Stomach smooth muscle (tissue), 2 donors: ENCODE results near the gene PGM2L1.

Source experiments
- H3K27ac ChIP-seq: one replicate; pipeline ENCODE4 v1.7.0; 2013; ENCODE audit warnings: mild to moderate bottlenecking, low read length, inconsistent platforms
- H3K27me3 ChIP-seq, 2 donors: one replicate each; pipeline ENCODE4 v1.7.0; 2013; ENCODE audit warnings: low read length in 2 of 2; ENCODE audit not compliant: insufficient read depth in 2 of 2, control insufficient read depth in 1 of 2
- H3K36me3 ChIP-seq, 2 donors: one replicate each; pipeline ENCODE4 v1.7.0; 2013; ENCODE audit warnings: low read length in 2 of 2; ENCODE audit not compliant: control insufficient read depth in 2 of 2, insufficient read depth in 2 of 2
- H3K4me1 ChIP-seq: one replicate; pipeline ENCODE4 v1.7.0; 2013; ENCODE audit warnings: low read length; ENCODE audit not compliant: control insufficient read depth, insufficient read depth
- H3K4me3 ChIP-seq, 2 donors: one replicate each; pipeline ENCODE4 v1.7.0; 2013; ENCODE audit warnings: low read length in 2 of 2
- H3K9ac ChIP-seq, 2 donors: one replicate each; pipeline ENCODE4 v1.7.0; 2013; ENCODE audit warnings: low read length in 2 of 2, mild to moderate bottlenecking in 1 of 2
- H3K9me3 ChIP-seq, 2 donors: one replicate each; pipeline ENCODE4 v1.7.0; 2013; ENCODE audit warnings: low read length in 2 of 2; ENCODE audit not compliant: control insufficient read depth in 2 of 2
- donor health status: healthy.
- donor health status: Pancreatic carcinoma.

The PGM2L1 gene

DNA sequence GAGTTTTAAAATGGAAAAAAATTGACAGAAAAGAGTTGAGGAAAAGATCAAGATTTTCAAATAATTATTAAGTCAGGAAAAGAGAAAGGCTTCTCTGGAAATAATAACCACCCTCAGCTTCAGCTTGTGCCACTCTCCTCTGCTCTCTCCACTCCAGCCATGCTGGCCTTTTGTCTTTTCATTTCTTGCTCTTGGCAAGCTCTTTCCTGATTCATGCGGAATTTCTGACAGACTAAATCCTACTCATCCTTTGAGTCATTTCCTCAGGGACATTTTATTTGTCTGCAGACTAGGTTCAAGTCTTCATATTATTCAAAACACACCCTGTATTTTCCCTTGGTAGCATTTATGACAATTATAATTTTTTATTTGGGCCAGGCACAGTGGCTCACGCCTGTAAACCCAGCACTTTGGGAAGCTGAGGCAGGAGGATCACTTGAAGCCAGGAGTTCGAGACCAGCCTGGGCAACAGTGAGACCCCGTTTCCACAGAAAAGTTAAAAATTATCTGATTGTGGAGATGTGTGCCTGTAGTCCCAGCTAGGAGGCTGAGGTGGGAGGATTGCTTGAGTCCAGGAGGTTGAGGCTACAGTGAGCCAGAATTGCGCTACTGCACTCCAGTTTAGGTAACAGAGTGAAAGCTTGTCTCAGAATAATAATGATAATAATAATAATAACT is 79.0 kb downstream of the PGM2L1 start:
- Histone ChIP-seq H3K4me1 (peaks cover 16% of the 10 kb centered on the region), H3K4me3 (no peak overlapping the region), H3K9ac (no peak overlapping the region), H3K36me3 (no peaks in the 10 kb centered on the region), H3K9me3 (no peaks in the 10 kb centered on the region), H3K27ac (no peak overlapping the region), H3K27me3 (no peaks in the 10 kb centered on the region)

DNA sequence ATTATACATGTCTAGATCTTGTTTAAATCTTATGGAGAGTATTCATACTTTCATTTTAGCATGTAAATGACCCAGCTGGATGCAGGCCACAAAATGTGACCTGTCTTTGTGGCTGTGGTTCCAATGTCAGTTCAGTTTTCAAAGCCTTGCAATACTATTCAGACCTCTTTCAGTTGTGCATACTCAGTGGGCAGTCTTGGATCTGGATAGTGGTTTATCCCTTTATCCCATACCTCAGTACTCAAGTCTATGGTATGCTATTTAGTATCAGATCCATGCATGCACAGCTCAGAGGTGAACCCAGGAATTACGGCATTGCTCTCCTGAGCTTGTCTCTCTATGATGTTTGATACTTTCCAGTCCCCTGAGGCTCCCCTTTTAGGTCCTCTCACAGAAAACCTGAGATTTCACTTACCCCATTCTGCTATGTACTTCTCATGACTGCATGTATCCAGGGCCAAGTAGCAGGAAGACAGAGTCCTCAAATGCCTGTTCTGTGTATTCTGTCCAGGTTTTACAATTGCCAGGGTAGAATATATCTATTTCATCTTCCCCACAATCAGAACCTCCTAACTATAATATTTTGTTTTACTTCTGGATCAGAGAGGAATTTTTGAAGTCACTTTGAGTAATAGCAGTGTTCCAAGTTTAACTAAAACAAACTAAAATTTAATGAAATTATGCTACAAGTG is 79.8 kb downstream of the PGM2L1 start:
- Histone ChIP-seq H3K27me3 (no peaks in the 10 kb centered on the region), H3K36me3 (no peaks in the 10 kb centered on the region), H3K9me3 (no peaks in the 10 kb centered on the region), H3K9ac (no peak overlapping the region), H3K4me3 (no peak overlapping the region), H3K4me1 (peaks cover 16% of the 10 kb centered on the region), H3K27ac (no peak overlapping the region)

- no peak overlapping the region for H3K27ac ChIP-seq
- no peak overlapping the region for H3K4me3 ChIP-seq
- no peaks in the 10 kb centered on the region for H3K36me3 ChIP-seq
- peaks cover 0 to 1% of the 10 kb centered on the region in 2 donors for H3K27me3 ChIP-seq
- H3K9me3 ChIP-seq: no peaks in the 10 kb centered on the region
- H3K9ac ChIP-seq: no peak overlapping the region
- H3K4me1 ChIP-seq: peaks cover 8% of the 10 kb centered on the region
Measured at GRCh38 chr11:74316772-74317505, 81.3 kb downstream of the PGM2L1 start.

DNA sequence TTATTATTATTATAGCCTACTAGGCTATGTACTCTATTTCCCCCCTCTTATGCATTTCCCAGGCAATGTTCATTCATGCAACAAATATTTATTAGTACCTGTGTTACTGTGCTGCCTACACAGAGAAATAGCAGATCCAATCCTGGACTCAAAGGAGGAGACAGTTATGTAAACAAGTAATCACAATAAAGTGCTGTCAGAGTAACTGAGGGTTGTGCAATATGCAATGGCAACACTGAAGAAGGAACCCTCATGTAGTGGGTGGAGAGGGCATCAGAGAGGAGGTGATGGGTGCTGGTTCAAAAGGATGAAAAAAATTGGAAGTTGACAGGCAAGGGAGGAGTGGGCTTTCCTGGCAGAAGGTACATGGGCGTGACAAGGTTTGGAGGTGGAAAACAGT is 85.9 kb downstream of the PGM2L1 start:
- H3K9ac ChIP-seq: no peak overlapping the region
- no peak overlapping the region for H3K4me3 ChIP-seq
- peaks cover 10 to 21% of the 10 kb centered on the region in 2 donors for H3K27me3 ChIP-seq
- no peaks in the 10 kb centered on the region for H3K36me3 ChIP-seq
- no peaks in the 10 kb centered on the region for H3K9me3 ChIP-seq
- no peak overlapping the region for H3K27ac ChIP-seq
- H3K4me1 ChIP-seq: peaks cover 10% of the 10 kb centered on the region

GRCh38 chr11:74311352-74311926 is 86.8 kb downstream of the PGM2L1 start, which contains the start of gene P4HA3:
P4HA3 (minus strand) TSS chr11:74311640; CDS start chr11:74311611, 29 bp downstream.
- no peaks in the 10 kb centered on the region for H3K36me3 ChIP-seq
- peaks cover 10% of the 10 kb centered on the region for H3K4me1 ChIP-seq
- no peaks in the 10 kb centered on the region for H3K9me3 ChIP-seq
- H3K27ac ChIP-seq: no peak within 1 kb of the TSS
- H3K27me3 ChIP-seq: peaks cover 13 to 24% of the 10 kb centered on the region in 2 donors
- H3K9ac ChIP-seq: no peak within 1 kb of the TSS
- peak within 1 kb of the TSS; percentile 54 to 65 for H3K4me3 ChIP-seq

DNA sequence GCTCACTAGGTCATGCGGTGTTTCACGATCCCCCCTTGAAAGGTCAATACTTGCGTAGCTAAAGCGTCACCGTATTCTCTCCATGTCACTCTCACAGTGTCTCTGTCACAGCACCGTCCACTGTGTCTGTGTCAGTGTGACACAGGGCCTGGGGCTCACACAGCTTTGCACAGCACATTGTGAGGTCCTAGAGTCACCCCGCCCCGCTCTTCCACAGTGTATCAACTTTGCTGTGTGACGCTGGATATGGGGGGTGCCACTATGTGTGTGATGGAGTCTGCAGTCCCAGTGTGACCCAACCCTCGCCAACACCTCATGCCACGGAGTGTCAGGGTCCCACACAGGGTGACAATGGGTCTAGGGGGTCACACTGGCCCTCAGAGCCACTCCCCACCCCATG is 87.4 kb downstream of the PGM2L1 start:
- peaks cover 13 to 24% of the 10 kb centered on the region in 2 donors for H3K27me3 ChIP-seq
- peaks cover 10% of the 10 kb centered on the region for H3K4me1 ChIP-seq
- peak overlapping the region; percentile 54 to 65 for H3K4me3 ChIP-seq
- H3K9me3 ChIP-seq: no peaks in the 10 kb centered on the region
- no peak overlapping the region for H3K27ac ChIP-seq
- no peaks in the 10 kb centered on the region for H3K36me3 ChIP-seq
- H3K9ac ChIP-seq: no peak overlapping the region

DNA sequence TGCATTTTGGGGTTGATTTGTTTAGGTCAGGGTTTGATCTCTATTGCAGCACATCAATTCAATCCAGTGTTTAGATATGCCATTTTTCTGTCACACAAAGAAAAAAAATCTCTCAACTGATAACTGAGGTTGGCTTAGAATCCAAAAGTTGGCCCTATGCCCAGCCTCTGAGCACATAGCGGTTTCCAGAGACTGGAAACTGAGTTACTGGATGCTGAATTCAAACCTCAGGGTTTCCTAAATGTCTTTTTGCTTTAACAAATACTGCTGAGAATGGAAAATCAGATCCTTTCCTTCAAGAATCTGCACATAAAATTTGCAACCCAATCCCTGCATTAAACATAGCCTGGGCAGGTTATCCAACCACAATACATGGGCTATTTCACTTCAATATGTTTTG is 90.8 kb downstream of the PGM2L1 start:
- H3K4me3 ChIP-seq: no peak overlapping the region
- no peaks in the 10 kb centered on the region for H3K9me3 ChIP-seq
- no peaks in the 10 kb centered on the region for H3K36me3 ChIP-seq
- no peak overlapping the region for H3K9ac ChIP-seq
- H3K27me3 ChIP-seq: peaks cover 13 to 24% of the 10 kb centered on the region in 2 donors
- H3K4me1 ChIP-seq: peaks cover 10% of the 10 kb centered on the region
- no peak overlapping the region for H3K27ac ChIP-seq

- Histone ChIP-seq H3K27ac (no peak overlapping the region), H3K4me1 (peaks cover 8% of the 10 kb centered on the region), H3K4me3 (no peak overlapping the region), H3K9me3 (no peaks in the 10 kb centered on the region), H3K9ac (no peak overlapping the region), H3K27me3 (peaks cover 11 to 21% of the 10 kb centered on the region in 2 donors), H3K36me3 (no peaks in the 10 kb centered on the region)
Measured at GRCh38 chr11:74306435-74307175, 91.6 kb downstream of the PGM2L1 start.

GRCh38 chr11:74299015-74299414 is 99.2 kb downstream of the PGM2L1 start:
- H3K4me3 ChIP-seq: no peak overlapping the region
- no peaks in the 10 kb centered on the region for H3K27me3 ChIP-seq
- no peaks in the 10 kb centered on the region for H3K36me3 ChIP-seq
- no peak overlapping the region for H3K9ac ChIP-seq
- H3K4me1 ChIP-seq: no peaks in the 10 kb centered on the region
- H3K9me3 ChIP-seq: no peaks in the 10 kb centered on the region
- no peak overlapping the region for H3K27ac ChIP-seq

- no peak overlapping the region for H3K9ac ChIP-seq
- H3K4me1 ChIP-seq: no peaks in the 10 kb centered on the region
- H3K36me3 ChIP-seq: no peaks in the 10 kb centered on the region
- no peaks in the 10 kb centered on the region for H3K27me3 ChIP-seq
- no peak overlapping the region for H3K4me3 ChIP-seq
- no peak overlapping the region for H3K27ac ChIP-seq
- H3K9me3 ChIP-seq: no peaks in the 10 kb centered on the region
Measured at GRCh38 chr11:74297484-74297883, 100.7 kb downstream of the PGM2L1 start.
